Activated CD8-positive, alpha-beta T cell treated with anti-CD3 and anti-CD28 coated beads, Interleukin-2, amount 10 ng/mL, durations not matched to agents 7 days and 5 days (primary cell): ENCODE measurements around the gene PRKAG1. TPM values are rescaled to one million over a fixed set of nuclear protein-coding genes. Genes with fewer than 3 reads are reported as not detected.
A peak's percentile ranks its signal among the peaks of the same experiment; 100 is the strongest.
"Not testable (repeated sequence)": the region's sequence is repeated elsewhere in the genome, so short reads cannot be mapped to it uniquely, and the experiment has no call there.

ENCODE experiments used
- ATAC-seq: fragments of 150-1000 bp; cut with Tn5 transposase; one replicate; pipeline ENCODE4 v1.10.0; 2021; ENCODE audit warnings: moderate library complexity
- CTCF ChIA-PET: fragments of 350-600 bp; sonication (Branson Sonifier 250); formaldehyde crosslinking; loops from one replicate; lab custom pipeline; 2021; ENCODE audit warnings: antibody characterized with exemption; lab: Charles Lee
- POLR2A ChIA-PET: fragments of 350-600 bp; sonication (Branson Sonifier 250); formaldehyde crosslinking; loops from one replicate; lab custom pipeline; 2021; ENCODE audit warnings: antibody characterized with exemption; lab: Charles Lee
- DNase-seq: peaks from one replicate; pipeline ENCODE4 v3.0.0-alpha.2; 2020
- H3K27ac Mint-ChIP-seq: one replicate; pipeline ENCODE4 v1.8.0; 2021; ENCODE audit warnings: mild to moderate bottlenecking, mixed read lengths
- H3K27me3 Mint-ChIP-seq: one replicate; pipeline ENCODE4 v1.8.0; 2021; ENCODE audit warnings: low read depth, mixed read lengths
- H3K36me3 Mint-ChIP-seq: one replicate; pipeline ENCODE4 v1.8.0; 2021; ENCODE audit warnings: low read depth, mixed read lengths
- H3K4me1 Mint-ChIP-seq: one replicate; pipeline ENCODE4 v1.8.0; 2021; ENCODE audit warnings: low read depth, mixed read lengths
- H3K4me3 Mint-ChIP-seq: one replicate; pipeline ENCODE4 v1.8.0; 2021; ENCODE audit warnings: mild to moderate bottlenecking, mixed read lengths
- H3K9me3 Mint-ChIP-seq: one replicate; pipeline ENCODE4 v1.8.0; 2022; ENCODE audit warnings: mixed read lengths; ENCODE audit not compliant: insufficient read depth
- total RNA-seq, 2 experiments: library from RNA; stranded (reverse); gene quantifications; one replicate each; pipeline ENCODE4 v1.2.3, GENCODE V29; 2021

PRKAG1 gene
- total RNA-seq, result 10 to 100 TPM; 57.5 to 59.8 TPM

DNA sequence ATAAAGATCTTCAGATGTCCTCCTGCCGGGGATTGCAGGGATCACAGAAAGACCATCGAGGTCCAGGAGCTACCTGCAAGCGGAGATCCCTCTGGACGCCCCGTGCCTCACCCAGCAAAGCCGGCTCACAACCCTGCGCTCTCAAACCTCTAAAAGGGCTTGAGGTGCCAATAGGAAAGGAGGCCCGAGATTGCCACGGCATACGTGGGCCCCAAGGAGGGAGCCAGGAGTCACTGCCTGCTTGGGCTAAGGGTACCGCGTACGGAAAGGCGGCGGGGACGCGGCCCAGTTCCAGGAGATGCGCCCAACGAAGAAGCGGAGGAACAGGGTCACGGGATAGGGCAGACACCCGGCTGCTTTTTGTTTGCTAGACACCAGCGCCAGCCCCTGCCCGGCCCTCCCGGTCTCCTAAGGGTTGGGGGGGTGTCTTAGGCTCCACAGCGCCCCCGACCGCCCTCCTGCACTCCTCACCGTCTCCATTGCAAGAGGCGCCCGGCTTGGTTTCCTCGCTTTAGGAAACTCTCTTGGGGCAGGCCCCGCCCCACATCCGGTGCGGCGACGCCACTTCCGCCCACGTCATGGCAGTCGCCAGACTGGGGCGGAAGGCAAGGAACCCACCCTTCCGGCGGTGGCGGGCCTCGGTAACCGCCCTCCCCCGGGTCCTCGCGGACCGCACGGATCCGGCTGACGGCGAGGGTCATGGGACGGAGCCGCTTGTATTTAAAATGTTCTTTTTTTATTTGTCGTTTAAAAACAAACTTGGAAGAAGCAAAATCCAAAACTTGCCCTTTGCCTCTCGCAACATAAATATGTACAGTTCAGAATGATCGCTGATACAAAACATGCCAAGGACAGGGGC is at the start of gene PRKAG1:
TSS of gene PRKAG1 (minus strand) at position 516 of the 859 bp plus-strand sequence. CDS start at position 480, 36 bp downstream.
- POLR2A ChIA-PET, result interaction anchor here (0.6 to 1.3 kb wide), 7 partner anchors 18 to 234 kb away, joined by 3 to 5 read pairs (median 3); partner anchors contain the start of gene DDX23
- peak; percentile 93 for ATAC-seq

DNA sequence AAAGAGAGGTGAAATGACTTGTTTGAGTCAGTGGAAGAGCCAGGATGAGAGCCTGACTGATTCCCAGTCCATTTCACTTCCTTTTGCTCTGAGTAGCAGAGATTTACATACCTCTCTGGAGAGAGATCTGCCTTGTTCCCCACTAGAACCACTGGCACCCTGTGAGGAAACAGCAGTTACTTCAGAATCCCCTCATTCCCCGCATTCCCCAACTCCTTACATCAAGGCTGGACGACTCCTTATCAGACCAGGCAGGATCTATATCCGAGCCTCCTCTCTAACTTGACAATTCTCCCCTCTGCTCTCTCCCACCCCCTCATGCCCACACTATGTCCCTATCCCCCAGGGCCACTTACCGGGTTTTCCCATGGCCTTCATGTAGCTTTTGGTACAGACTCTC is 47.5 kb upstream of the PRKAG1 start:
- no peak for ATAC-seq
- Mint-ChIP-seq H3K36me3 (peaks cover 20% of the 10 kb centered on the region), H3K4me3 (no peak overlapping the region), H3K27me3 (no peaks in the 10 kb centered on the region), H3K27ac (peak overlapping the region; percentile 9), H3K9me3 (no peaks in the 10 kb centered on the region), H3K4me1 (peaks cover 35% of the 10 kb centered on the region)
- POLR2A ChIA-PET, result no interaction called here
- CTCF ChIA-PET, result interaction anchor here (1.6 to 7.9 kb wide), 6 partner anchors 14 to 170 kb away, joined by 3 to 242 read pairs (median 42); partner anchors contain the start of genes DHH and TUBA1B
- DNase-seq, result no peak

More for the DNA sequence above, at the start of gene PRKAG1:
- Mint-ChIP-seq H3K27ac (peak within 1 kb of the TSS; percentile 98), H3K4me3 (peak within 1 kb of the TSS; percentile 92), H3K9me3 (no peaks in the 10 kb centered on the region), H3K36me3 (peaks cover 51% of the 10 kb centered on the region), H3K27me3 (no peaks in the 10 kb centered on the region), H3K4me1 (peaks cover 33% of the 10 kb centered on the region)
- peak; percentile 97 for DNase-seq
- CTCF ChIA-PET, result interaction anchor here (0.8 to 6.7 kb wide), 18 partner anchors 14 to 166 kb away, joined by 3 to 46 read pairs (median 6); partner anchors contain the start of genes DDN and WNT1

DNA sequence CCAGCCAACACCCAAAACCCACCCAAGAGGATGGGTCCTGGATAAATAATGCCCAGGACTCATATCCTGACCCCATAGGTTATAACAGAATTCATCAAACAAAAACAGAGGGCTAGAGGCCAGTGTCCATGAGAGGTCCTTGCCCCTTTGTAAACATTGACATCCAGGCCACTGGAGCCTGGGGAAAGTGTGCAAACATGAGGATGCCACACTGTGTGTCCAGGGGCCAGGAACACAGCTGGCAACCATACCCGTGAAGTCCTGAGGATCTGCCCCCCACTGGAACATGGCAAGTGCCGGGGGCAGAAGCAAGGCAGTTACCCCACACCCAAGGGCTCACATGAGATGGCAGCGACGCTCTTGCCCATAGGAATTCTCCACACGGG is 46.2 kb upstream of the PRKAG1 start:
- CTCF ChIA-PET, result interaction anchor here (0.7 to 7.9 kb wide), 31 partner anchors 8 to 258 kb away, joined by 3 to 242 read pairs (median 7); partner anchors contain the start of genes DDN, DHH, LMBR1L and PRKAG1
- POLR2A ChIA-PET, result interaction anchor here (1.2 to 3.1 kb wide), 4 partner anchors 20 to 66 kb away, joined by 3 to 21 read pairs (median 5); partner anchors contain the start of gene TUBA1B
- no peak for ATAC-seq
- no peak overlapping the region for H3K4me3 Mint-ChIP-seq
- no peak overlapping the region for H3K27ac Mint-ChIP-seq
- no peak for DNase-seq
- H3K9me3 Mint-ChIP-seq, result no peaks in the 10 kb centered on the region
- peaks cover 30% of the 10 kb centered on the region for H3K4me1 Mint-ChIP-seq
- no peaks in the 10 kb centered on the region for H3K27me3 Mint-ChIP-seq
- peaks cover 20% of the 10 kb centered on the region for H3K36me3 Mint-ChIP-seq

DNA sequence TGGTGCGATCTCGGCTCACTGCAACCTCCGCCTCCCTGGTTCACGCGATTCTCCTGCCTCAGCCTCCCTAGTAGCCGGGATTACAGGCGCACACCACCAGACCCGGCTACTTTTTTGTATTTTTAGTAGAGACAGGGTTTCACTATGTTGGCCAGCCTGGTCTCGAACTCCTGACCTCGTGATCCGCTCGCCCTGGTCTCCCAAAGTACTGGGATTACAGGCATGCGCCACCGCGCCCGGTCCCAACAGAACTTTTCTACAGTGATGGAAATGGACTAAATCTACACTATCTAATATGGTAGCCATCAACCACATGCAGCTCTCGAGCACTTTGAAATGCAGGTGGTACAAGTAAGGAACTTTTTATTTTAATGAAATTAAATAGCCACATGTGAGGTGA is 43.3 kb upstream of the PRKAG1 start:
- POLR2A ChIA-PET, H3K27me3 Mint-ChIP-seq: not testable (repeated sequence)
- CTCF ChIA-PET, result interaction anchor here (1.3 to 7.9 kb wide), 6 partner anchors 12 to 174 kb away, joined by 3 to 242 read pairs (median 41); partner anchors contain the start of genes DHH, LMBR1L and TUBA1B

DNA sequence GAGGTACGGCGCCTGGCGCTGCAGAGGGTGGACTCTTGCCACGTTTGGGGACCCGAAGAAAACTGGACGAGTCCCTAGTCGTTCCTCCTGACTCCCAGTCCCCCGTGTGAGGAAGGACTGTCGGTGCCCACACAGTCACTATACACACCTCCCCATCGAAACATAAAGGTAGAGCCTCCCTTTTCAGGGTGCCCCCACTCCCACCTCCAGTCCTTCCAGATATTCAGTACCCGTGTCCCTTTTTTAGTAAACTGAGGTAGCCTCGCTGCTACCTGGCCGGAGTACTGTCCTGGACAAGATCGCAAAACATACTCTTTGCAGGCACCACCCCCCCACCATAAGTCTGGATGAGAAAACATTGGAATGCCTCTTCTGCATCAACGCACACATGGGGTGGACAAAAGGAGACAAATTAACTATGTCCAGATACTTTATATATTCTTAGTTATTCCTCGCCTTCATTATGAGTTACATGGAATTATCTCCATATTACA is 42.6 kb upstream of the PRKAG1 start:
- no peak for DNase-seq
- Mint-ChIP-seq H3K4me1 (peaks cover 42% of the 10 kb centered on the region), H3K27ac (peak overlapping the region; percentile 96), H3K4me3 (peak overlapping the region; percentile 92), H3K27me3 (no peaks in the 10 kb centered on the region), H3K36me3 (peaks cover 31% of the 10 kb centered on the region), H3K9me3 (no peaks in the 10 kb centered on the region)
- peak; percentile 8 for ATAC-seq
- CTCF ChIA-PET, result interaction anchor here (1.3 to 7.9 kb wide), 2 partner anchors 27 to 36 kb away, joined by 5 to 242 read pairs; partner anchors contain the start of gene DHH
- POLR2A ChIA-PET, result interaction anchor here (0.5 to 3.6 kb wide), 5 partner anchors 33 to 883 kb away, joined by 3 to 28 read pairs (median 5); partner anchors contain the start of genes DHH, TUBA1A and TUBA1B

More for the DNA sequence above, 43.3 kb upstream of the PRKAG1 start:
- peak overlapping the region; percentile 92 for H3K4me3 Mint-ChIP-seq
- not testable (repeated sequence) for DNase-seq, H3K9me3 Mint-ChIP-seq, ATAC-seq, H3K27ac Mint-ChIP-seq
- peaks cover 35% of the 10 kb centered on the region for H3K4me1 Mint-ChIP-seq
- peaks cover 34% of the 10 kb centered on the region for H3K36me3 Mint-ChIP-seq

DNA sequence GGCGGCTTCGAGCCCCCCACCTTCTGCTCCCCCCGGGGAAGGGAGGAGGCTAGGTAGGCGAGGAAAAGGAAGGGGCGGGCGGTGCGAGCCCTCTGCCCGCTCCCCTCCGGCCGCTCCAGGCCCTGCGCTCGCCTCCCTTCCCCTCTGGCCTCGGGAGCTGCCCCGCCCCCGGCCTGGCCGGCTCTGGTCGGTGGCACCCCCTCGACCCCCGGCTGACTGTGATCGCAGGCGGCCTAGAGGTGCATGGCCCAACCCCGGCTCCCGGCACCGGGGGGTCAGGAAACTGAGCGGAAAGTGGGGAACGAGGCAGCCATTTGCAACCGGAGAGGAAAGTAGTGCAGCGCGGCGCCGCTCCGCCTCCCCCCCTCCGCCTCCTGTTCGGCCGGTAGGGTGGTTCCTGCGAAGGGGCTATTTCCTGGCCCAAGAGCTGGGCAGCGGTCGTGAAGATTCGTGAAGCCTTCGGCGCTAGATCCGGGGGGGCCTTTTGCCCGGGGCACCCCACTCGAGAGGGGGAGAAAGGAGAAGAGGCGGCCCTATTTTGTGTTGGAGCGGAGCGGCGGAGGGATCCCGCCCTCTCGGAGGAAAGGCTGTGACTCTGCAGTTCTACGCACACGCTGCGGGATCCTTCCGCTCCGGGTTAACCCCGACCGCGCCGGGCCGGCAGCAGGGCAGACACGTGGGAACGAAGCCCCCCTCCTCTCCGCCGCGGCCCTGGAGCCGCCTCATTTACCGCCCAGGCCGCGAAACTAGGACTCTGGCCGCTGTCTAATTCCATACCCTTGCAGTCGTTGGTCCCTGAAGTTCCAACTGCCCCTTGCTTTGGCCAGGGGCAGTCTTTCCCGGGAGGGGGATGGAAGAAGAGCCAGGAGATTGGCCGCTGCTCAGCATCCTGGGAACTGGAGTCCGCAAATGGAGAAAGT is 41.9 kb upstream of the PRKAG1 start, which contains the start of gene KMT2D:
TSS of gene KMT2D (minus strand) at position 558 of the 920 bp plus-strand sequence. CDS start 5,470 bp downstream, outside the sequence.
- peak within 1 kb of the TSS; percentile 96 for H3K27ac Mint-ChIP-seq
- DNase-seq (peak; percentile 92), ATAC-seq (peak; percentile 78)
- H3K27me3 Mint-ChIP-seq, result no peaks in the 10 kb centered on the region
- ChIA-PET CTCF (interaction anchor here (0.7 to 6.3 kb wide), 4 partner anchors 9 to 33 kb away, joined by 3 to 35 read pairs (median 5); partner anchors contain the start of gene RHEBL1), POLR2A (interaction anchor here (0.5 to 3.6 kb wide), 6 partner anchors 9 to 884 kb away, joined by 3 to 28 read pairs (median 6); partner anchors contain the start of genes DHH, RHEBL1, TUBA1A and TUBA1B)
- peak within 1 kb of the TSS; percentile 95 for H3K4me3 Mint-ChIP-seq
- H3K4me1 Mint-ChIP-seq, result peaks cover 49% of the 10 kb centered on the region
- no peaks in the 10 kb centered on the region for H3K9me3 Mint-ChIP-seq
- H3K36me3 Mint-ChIP-seq, result peaks cover 34% of the 10 kb centered on the region

DNA sequence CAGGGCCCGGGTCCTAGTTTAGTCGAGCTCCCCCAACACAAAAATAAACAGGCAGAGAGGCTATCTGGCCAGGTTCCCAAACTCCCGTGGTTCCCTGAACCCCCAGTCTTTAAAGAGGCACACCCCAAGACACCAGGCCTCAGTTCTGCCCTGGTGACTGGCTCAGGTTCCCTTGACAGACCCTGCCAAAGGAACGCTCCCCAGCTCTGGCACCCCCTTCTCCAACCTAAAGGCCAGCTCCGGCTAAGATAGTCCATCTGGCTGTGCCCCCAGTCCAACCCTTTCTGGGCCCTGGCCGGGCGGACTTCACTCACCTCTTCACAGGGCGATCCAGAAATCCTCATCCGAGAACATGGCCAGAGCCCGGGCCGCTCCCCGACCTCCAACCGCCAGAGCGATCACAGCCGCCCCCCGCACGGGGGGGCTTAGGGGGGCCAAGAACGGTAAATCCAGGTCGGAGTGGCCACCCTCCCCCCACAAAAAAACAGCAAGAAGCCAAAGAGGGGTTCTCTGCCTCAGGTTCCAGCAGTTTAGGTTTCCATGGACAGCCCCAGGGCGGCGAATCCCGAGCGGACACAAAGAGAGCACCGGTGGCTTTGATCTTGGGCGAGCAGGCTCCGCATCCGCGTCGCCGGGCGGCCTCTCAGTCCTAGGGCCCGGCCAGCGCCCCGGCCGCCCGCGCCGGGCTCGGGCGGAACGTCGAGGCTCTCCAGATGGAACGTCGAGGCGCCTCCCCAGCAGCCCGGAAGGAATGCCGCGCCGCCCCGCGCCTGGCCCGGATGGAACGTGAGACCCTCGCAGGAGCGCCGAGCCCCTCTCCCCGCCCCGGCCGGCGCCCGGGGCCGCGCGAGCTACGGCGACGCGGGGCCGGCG is 41.0 kb upstream of the PRKAG1 start:
- peaks cover 58% of the 10 kb centered on the region for H3K4me1 Mint-ChIP-seq
- H3K27me3 Mint-ChIP-seq, result no peaks in the 10 kb centered on the region
- H3K4me3 Mint-ChIP-seq, result peak overlapping the region; percentile 95
- peak; percentile 37 for DNase-seq
- no peaks in the 10 kb centered on the region for H3K9me3 Mint-ChIP-seq
- ChIA-PET POLR2A (interaction anchor here (1.0 to 3.6 kb wide), 6 partner anchors 10 to 129 kb away, joined by 3 to 28 read pairs (median 6); partner anchors contain the start of genes DHH, RHEBL1, TUBA1A and TUBA1B), CTCF (interaction anchor here (0.7 to 6.3 kb wide), 9 partner anchors 10 to 80 kb away, joined by 3 to 35 read pairs (median 5); partner anchors contain the start of gene RHEBL1)
- ATAC-seq, result peak; percentile 16
- H3K36me3 Mint-ChIP-seq, result peaks cover 34% of the 10 kb centered on the region
- peak overlapping the region; percentile 89 for H3K27ac Mint-ChIP-seq

DNA sequence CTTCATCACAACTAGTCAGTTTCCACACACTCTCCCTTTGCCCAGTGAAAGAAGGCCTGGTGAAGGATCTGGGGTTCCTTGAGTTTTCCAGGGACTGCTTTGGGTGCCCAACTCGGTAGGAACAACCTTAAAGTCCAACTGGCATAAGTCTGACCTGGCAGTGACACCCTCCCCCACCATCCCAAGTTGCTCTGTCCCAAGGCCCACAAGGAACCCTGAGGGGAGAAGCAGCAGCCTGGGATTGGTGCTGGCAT is 40.4 kb upstream of the PRKAG1 start:
- peak overlapping the region; percentile 89 for H3K27ac Mint-ChIP-seq

DNA sequence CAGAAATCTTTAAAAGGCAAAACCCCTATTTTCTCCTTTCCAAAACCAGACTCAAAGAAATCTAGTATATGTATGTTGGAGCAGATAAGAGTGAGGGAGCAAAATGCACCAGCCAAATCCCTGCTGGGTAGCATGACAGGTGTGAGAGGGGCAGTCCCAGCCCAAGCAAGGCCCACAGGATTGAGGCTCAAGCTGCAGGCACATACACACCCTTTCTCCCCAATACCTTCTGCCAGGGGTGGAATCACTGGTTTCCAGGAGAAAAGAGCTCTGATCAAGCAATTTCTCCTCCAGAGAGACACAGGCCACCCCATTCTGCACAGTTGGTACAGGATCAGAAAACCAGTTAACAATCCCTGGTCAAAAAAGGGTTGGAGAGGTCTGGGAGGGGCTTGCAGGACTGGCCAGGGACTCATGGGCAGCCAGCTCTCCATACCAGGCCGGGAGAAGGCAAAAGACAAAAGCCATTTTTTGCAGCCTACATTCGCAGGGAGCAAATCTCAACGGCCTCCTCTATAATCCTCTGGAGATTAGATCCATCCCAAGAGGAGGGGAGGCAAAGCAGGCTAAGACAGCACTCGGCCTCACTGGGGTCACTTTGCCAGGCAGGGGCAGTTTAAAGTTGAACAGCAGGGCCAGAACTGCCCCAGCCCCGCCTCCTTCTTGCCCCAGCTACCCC is 39.9 kb upstream of the PRKAG1 start:
- Mint-ChIP-seq H3K9me3 (no peaks in the 10 kb centered on the region), H3K27ac (peak overlapping the region; percentile 89), H3K36me3 (peaks cover 37% of the 10 kb centered on the region), H3K4me1 (peaks cover 51% of the 10 kb centered on the region), H3K4me3 (peak overlapping the region; percentile 95), H3K27me3 (no peaks in the 10 kb centered on the region)
- ChIA-PET CTCF (interaction anchor here (0.6 to 6.3 kb wide), 15 partner anchors 9 to 241 kb away, joined by 3 to 35 read pairs (median 4); partner anchors contain the start of genes RHEBL1 and TUBA1B), POLR2A (interaction anchor here (1.4 to 3.6 kb wide), 2 partner anchors 15 to 73 kb away, joined by 4 to 28 read pairs; partner anchors contain the start of gene TUBA1B)
- ATAC-seq (no peak), DNase-seq (no peak)

More for the DNA sequence above, 40.4 kb upstream of the PRKAG1 start:
- ChIA-PET CTCF (interaction anchor here (0.6 to 6.3 kb wide), 13 partner anchors 8 to 79 kb away, joined by 3 to 35 read pairs (median 4); partner anchors contain the start of genes RHEBL1 and TUBA1B), POLR2A (interaction anchor here (1.4 to 3.6 kb wide), 2 partner anchors 15 to 72 kb away, joined by 4 to 28 read pairs; partner anchors contain the start of gene TUBA1B)
- H3K4me1 Mint-ChIP-seq, result peaks cover 56% of the 10 kb centered on the region
- DNase-seq (no peak), ATAC-seq (no peak)
- H3K9me3 Mint-ChIP-seq, result no peaks in the 10 kb centered on the region
- no peaks in the 10 kb centered on the region for H3K27me3 Mint-ChIP-seq
- H3K4me3 Mint-ChIP-seq, result peak overlapping the region; percentile 95
- H3K36me3 Mint-ChIP-seq, result peaks cover 37% of the 10 kb centered on the region
